Suprapubic skin (tissue), 4 donors: Measurements from ENCODE around the gene FAR2. TPM values are rescaled to one million over a fixed set of nuclear protein-coding genes. Genes with fewer than 3 reads are reported as not detected.

ENCODE experiments used
- DNase-seq, 2 donors: peaks; one replicate each; pipeline ENCODE4 v3.0.0-alpha.2; 2019; ENCODE audit warnings: low spot score in 2 of 2
- H3K27ac ChIP-seq: fragments of 200-600 bp; sonication (generic); one replicate; pipeline ENCODE4 v1.5.1; 2019
- H3K27me3 ChIP-seq: fragments of 200-600 bp; sonication (generic); one replicate; pipeline ENCODE4 v1.5.1; 2019
- H3K36me3 ChIP-seq: fragments of 200-600 bp; sonication (generic); one replicate; pipeline ENCODE4 v1.5.1; 2019
- H3K4me1 ChIP-seq: fragments of 200-600 bp; sonication (generic); one replicate; pipeline ENCODE4 v1.5.1; 2019
- H3K4me3 ChIP-seq: fragments of 200-600 bp; sonication (generic); one replicate; pipeline ENCODE4 v1.5.1; 2019; ENCODE audit warnings: mild to moderate bottlenecking
- H3K9me3 ChIP-seq: fragments of 200-600 bp; sonication (generic); one replicate; pipeline ENCODE4 v1.5.1; 2019
- EP300 ChIP-seq: sonication (generic); formaldehyde crosslinking; IDR thresholded peaks from one replicate; pipeline ENCODE4 v1.6.1; 2017; ENCODE audit warnings: antibody characterized with exemption
- POLR2A ChIP-seq, 2 donors: fragments of 450-650 bp; IDR thresholded peaks; one replicate each; pipeline ENCODE4 v1.6.1; 2017; ENCODE audit warnings: antibody characterized with exemption in 2 of 2, mild to moderate bottlenecking in 2 of 2, moderate library complexity in 2 of 2
- POLR2AphosphoS5 ChIP-seq, 3 donors: sonication (generic); formaldehyde crosslinking; IDR thresholded peaks; one replicate each; pipeline ENCODE4 v1.6.1; 2017; ENCODE audit warnings: antibody characterized with exemption in 3 of 3
- WGBS: methylation state at CpG from one replicate; pipeline ENCODE4 v1.1.5; 2018; 5-methylcytosine and 5-hydroxymethylcytosine counted together
- total RNA-seq, 4 donors: library from RNA; depleted of rRNA; stranded (reverse); fragments of >200 nt; gene quantifications; one replicate each; pipeline ENCODE4 v1.1.0, GENCODE V29; 2016
- TF ChIP-seq, protein P1 (sequence below), 2 donors: fragments of 200-600 bp in 1 of 2; fragments of 450-650 bp in 1 of 2; sonication (generic) in 1 of 2; IDR thresholded peaks; one replicate each; pipeline ENCODE4 v1.5.1; 2016 to 2019; ENCODE audit warnings: antibody characterized with exemption in 2 of 2, mild to moderate bottlenecking in 1 of 2, moderate library complexity in 1 of 2

Gene FAR2
- total RNA-seq, 4 donors from 2014 or later: 20.0 to 41.8 (median 30.6) TPM

GRCh38 chr12:29350080-29350479 is 201.0 kb downstream of the FAR2 start:
- Histone ChIP-seq H3K27me3 (no peaks in the 10 kb centered on the region), H3K36me3 (peaks cover 21% of the 10 kb centered on the region), H3K4me3 (no peak overlapping the region), H3K4me1 (peaks cover 8% of the 10 kb centered on the region), H3K9me3 (no peaks in the 10 kb centered on the region), H3K27ac (no peak overlapping the region)
- TF ChIP-seq POLR2AphosphoS5 (IDR thresholded peaks at IDR 0.05): no peak
- no peak for DNase-seq

DNA sequence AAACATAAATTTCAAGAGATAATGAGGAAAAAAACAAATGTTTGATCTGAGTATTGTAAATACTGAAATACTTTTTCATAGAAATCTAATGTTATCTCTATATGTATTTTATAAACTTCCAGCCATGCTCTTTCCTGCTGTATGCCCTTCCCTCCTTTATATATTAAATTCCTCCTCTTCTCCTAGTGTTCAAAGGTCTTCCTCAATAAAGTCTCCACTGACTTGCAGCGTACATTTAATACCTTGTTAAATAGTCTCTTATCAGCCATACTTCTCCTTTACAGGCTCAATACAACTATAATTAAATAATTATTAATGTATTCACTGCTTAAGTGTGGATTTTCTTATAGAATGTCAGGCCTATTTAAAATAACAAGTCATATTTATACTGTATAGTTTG is 205.9 kb downstream of the FAR2 start:
- no peak for TF ChIP-seq EP300
- no peak for TF ChIP-seq POLR2A (IDR thresholded peaks at IDR 0.05)
- TF ChIP-seq, protein P1, sequence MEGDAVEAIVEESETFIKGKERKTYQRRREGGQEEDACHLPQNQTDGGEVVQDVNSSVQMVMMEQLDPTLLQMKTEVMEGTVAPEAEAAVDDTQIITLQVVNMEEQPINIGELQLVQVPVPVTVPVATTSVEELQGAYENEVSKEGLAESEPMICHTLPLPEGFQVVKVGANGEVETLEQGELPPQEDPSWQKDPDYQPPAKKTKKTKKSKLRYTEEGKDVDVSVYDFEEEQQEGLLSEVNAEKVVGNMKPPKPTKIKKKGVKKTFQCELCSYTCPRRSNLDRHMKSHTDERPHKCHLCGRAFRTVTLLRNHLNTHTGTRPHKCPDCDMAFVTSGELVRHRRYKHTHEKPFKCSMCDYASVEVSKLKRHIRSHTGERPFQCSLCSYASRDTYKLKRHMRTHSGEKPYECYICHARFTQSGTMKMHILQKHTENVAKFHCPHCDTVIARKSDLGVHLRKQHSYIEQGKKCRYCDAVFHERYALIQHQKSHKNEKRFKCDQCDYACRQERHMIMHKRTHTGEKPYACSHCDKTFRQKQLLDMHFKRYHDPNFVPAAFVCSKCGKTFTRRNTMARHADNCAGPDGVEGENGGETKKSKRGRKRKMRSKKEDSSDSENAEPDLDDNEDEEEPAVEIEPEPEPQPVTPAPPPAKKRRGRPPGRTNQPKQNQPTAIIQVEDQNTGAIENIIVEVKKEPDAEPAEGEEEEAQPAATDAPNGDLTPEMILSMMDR (IDR thresholded peaks at IDR 0.05): no peak
- no peak for TF ChIP-seq POLR2AphosphoS5 (IDR thresholded peaks at IDR 0.05)
- Histone ChIP-seq H3K4me1 (peaks cover 6% of the 10 kb centered on the region), H3K9me3 (no peaks in the 10 kb centered on the region), H3K4me3 (no peak overlapping the region), H3K36me3 (peaks cover 23% of the 10 kb centered on the region), H3K27ac (no peak overlapping the region), H3K27me3 (no peaks in the 10 kb centered on the region)
- DNase-seq: no peak
- 96% methylated on average over 1 of the region's 1 CpG for WGBS

- no peaks in the 10 kb centered on the region for H3K27me3 ChIP-seq
- no peak overlapping the region for H3K4me3 ChIP-seq
- 92% methylated on average over 2 of the region's 2 CpGs for WGBS
- DNase-seq: no peak
- H3K36me3 ChIP-seq: peaks cover 53% of the 10 kb centered on the region
- no peak overlapping the region for H3K27ac ChIP-seq
- no peaks in the 10 kb centered on the region for H3K9me3 ChIP-seq
- no peaks in the 10 kb centered on the region for H3K4me1 ChIP-seq
- TF ChIP-seq POLR2AphosphoS5 (IDR thresholded peaks at IDR 0.05) (no peak), POLR2A (IDR thresholded peaks at IDR 0.05) (no peak), EP300 (no peak)
- TF ChIP-seq, protein P1 (IDR thresholded peaks at IDR 0.05): no peak
Observed at GRCh38 chr12:29365091-29365490, 216.0 kb downstream of the FAR2 start.

DNA sequence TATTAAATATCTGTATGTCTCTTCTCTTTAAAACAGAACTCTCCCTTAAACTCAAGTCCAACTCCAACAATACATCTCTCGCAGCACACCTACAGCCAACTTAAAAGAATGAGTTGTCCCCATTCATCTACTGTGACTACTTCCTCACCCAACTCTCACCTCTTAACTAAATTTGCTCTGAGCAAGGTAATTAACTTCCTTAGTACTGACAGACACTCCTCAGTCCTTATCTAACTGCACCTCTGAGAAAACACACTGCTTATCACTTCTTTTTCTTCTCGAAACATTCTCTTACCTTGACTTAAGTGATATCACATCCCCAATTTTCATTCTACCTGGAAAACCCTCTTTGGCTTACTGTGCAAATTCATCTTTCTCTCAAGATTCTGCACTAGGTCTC is 224.9 kb downstream of the FAR2 start:
- H3K36me3 ChIP-seq: peaks cover 20% of the 10 kb centered on the region
- no peak overlapping the region for H3K4me3 ChIP-seq
- TF ChIP-seq POLR2A (IDR thresholded peaks at IDR 0.05) (no peak), EP300 (no peak), POLR2AphosphoS5 (IDR thresholded peaks at IDR 0.05) (no peak)
- TF ChIP-seq, protein P1 (IDR thresholded peaks at IDR 0.05): no peak
- H3K9me3 ChIP-seq: no peaks in the 10 kb centered on the region
- H3K27me3 ChIP-seq: no peaks in the 10 kb centered on the region
- H3K27ac ChIP-seq: no peak overlapping the region
- DNase-seq: no peak
- peaks cover 9% of the 10 kb centered on the region for H3K4me1 ChIP-seq
- 91% methylated on average over 2 of the region's 2 CpGs for WGBS

- no peak for TF ChIP-seq POLR2AphosphoS5 (IDR thresholded peaks at IDR 0.05)
- TF ChIP-seq, protein P1 (IDR thresholded peaks at IDR 0.05): no peak
- TF ChIP-seq POLR2A (IDR thresholded peaks at IDR 0.05): no peak
- no peak for TF ChIP-seq EP300
- peaks cover 18% of the 10 kb centered on the region for H3K4me1 ChIP-seq
- no peak overlapping the region for H3K4me3 ChIP-seq
- no peak for DNase-seq
- no peak overlapping the region for H3K27ac ChIP-seq
- WGBS: 89% methylated on average over 4 of the region's 4 CpGs
- H3K36me3 ChIP-seq: peaks cover 12% of the 10 kb centered on the region
- no peaks in the 10 kb centered on the region for H3K27me3 ChIP-seq
- no peaks in the 10 kb centered on the region for H3K9me3 ChIP-seq
Observed at GRCh38 chr12:29374913-29375312, 225.8 kb downstream of the FAR2 start.

DNA sequence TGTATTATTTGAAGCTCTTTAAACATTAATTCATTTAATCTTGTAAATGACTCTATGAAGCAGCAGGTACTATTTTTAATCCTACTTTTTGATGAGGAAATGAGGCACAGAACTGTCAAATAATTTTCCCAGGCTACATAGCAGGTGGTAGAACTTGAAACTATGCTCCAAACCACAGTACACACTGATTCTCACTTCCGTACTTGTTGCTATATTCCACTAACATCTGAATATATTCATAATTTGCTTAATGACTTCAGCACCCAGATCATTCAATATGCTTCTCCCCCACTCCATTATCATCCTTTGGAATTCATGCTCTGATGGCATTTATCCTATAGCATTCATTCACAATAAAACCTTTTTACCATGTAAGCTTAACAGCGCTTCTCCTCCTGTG is 227.0 kb downstream of the FAR2 start:
- 95% methylated on average over 2 of the region's 2 CpGs for WGBS
- H3K4me3 ChIP-seq: no peak overlapping the region
- H3K9me3 ChIP-seq: no peaks in the 10 kb centered on the region
- no peak for DNase-seq
- no peak overlapping the region for H3K27ac ChIP-seq
- H3K27me3 ChIP-seq: no peaks in the 10 kb centered on the region
- H3K36me3 ChIP-seq: peaks cover 1% of the 10 kb centered on the region
- no peak for TF ChIP-seq POLR2AphosphoS5 (IDR thresholded peaks at IDR 0.05)
- no peak for TF ChIP-seq EP300
- TF ChIP-seq POLR2A (IDR thresholded peaks at IDR 0.05): no peak
- peaks cover 23% of the 10 kb centered on the region for H3K4me1 ChIP-seq
